Neuron (in vitro differentiated cells): ENCODE results near the gene EEF2.

Source experiments
- H2AFZ ChIP-seq: one replicate; pipeline ENCODE4 v1.6.1; 2013; ENCODE audit warnings: low read depth, mild to moderate bottlenecking, inconsistent platforms, low read length, moderate library complexity
- H3K27me3 ChIP-seq: one replicate; pipeline ENCODE4 v1.6.1; 2013; ENCODE audit warnings: low read length; ENCODE audit not compliant: insufficient read depth
- H3K36me3 ChIP-seq: one replicate; pipeline ENCODE4 v1.6.1; 2013; ENCODE audit warnings: low read length; ENCODE audit not compliant: insufficient read depth
- H3K4me1 ChIP-seq: one replicate; pipeline ENCODE4 v1.6.1; 2013; ENCODE audit warnings: low read length; ENCODE audit not compliant: insufficient read depth
- H3K4me3 ChIP-seq: 2 replicates; pipeline ENCODE4 v1.5.1; 2013; ENCODE audit warnings: mild to moderate bottlenecking, low read length, moderate library complexity
- H3K9me3 ChIP-seq: one replicate; pipeline ENCODE4 v1.6.1; 2013; ENCODE audit warnings: low read length

EEF2 gene

DNA sequence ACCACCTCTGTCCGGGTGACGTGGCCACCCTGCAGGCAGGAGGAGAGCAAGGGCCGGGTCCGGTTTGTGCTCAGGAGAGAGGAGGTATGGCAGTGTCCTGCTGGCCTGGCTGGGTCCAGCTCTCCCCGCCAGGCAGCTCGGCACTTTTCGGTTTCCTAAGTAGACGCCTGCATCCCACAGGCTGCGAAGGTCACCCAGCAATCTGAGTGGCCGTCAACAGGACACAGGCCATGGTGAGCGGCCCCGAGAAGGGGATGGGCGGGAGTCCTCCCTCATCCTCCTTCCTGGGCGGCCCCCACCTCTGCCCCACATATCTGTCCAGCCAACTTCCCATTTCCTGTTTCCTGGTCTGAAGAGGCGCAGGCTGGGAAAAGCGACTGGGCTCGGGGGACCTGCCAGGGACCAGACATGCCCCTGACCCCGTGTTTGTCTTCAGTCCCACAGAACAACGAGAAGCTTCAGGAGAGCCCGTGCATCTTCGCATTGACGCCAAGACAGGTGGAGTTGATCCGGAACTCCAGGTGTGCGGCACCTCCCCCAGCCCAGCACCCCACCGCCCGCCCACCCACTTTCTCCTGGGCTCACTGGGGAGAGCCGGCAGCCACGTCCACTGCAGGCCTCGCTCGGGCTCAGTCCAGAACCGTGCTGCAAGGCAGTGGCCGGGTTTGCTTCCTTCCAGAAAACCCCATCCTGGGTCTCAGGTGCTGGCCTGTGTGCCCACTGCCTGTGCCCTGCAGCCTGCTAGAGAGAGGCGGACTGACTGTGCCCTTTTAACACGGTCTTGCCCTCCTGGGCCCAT, 38.5 kb upstream of the EEF2 start:
- H3K36me3 ChIP-seq, result peaks cover 39% of the 10 kb centered on the region
- H3K4me1 ChIP-seq, result no peaks in the 10 kb centered on the region
- H3K9me3 ChIP-seq, result no peaks in the 10 kb centered on the region
- no peak overlapping the region for H3K4me3 ChIP-seq
- no peaks in the 10 kb centered on the region for H3K27me3 ChIP-seq
- H2AFZ ChIP-seq, result no peak overlapping the region

DNA sequence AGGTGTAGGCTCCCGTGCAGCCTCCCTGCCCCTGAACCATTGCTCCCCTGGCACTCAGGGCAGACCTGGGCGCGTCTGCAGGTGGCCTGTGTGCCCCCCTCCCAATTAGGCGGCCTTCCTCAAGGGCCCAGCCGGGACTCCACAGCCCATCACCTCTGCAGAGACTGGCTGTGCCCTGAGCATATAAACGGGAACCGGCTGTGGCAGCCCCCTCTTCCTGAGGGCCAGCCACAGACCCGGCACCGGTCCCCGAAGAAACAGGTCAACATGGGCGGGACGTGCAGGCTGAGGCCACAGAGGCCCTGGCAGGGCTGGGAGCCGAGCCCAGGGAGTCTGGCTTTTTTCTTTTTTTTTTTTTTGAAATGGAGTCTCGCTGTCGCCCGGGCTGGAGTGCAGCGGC, 34.3 kb upstream of the EEF2 start:
- Histone ChIP-seq H2AFZ (no peak overlapping the region), H3K9me3 (no peaks in the 10 kb centered on the region), H3K27me3 (no peaks in the 10 kb centered on the region), H3K4me3 (no peak overlapping the region), H3K4me1 (peaks cover 2% of the 10 kb centered on the region), H3K36me3 (peaks cover 56% of the 10 kb centered on the region)

DNA sequence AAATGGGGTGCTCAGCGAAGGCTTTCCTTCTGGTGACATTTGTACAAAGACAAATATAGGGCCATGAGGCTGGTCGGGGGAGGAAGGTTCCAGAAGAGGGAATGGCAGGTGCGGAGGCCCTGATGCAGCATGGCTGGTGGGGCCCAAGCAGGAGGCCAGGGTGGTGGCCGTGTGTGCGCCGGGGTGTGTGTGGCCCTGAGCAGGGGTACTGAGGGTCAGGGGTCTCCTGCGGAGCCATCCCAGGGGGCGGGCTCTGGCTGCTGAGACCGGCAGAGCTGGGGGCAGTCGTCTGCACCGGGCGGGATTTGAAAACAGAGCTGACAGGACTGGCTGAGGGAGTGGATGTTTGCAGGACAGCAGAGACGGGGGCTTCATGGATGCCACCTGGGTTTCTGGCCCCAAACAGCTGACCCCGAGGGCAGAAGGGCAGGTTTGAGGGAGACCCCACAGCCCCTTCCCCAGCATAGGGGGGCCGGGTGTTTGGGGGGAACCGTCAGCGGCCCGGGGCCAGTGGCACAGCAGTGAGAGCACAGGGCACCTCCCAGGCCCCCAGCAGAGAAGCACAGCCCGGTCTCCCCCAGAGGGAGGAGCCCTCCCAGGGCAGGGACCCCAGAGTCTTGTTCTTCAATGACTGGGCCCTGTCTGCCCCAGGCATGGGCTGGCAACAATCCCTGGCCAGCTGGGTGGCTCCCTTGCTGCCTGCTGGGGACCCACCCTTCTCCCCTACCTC, 33.7 kb upstream of the EEF2 start:
- Histone ChIP-seq H3K27me3 (no peaks in the 10 kb centered on the region), H3K4me3 (no peak overlapping the region), H3K4me1 (peaks cover 2% of the 10 kb centered on the region), H2AFZ (no peak overlapping the region), H3K36me3 (peaks cover 55% of the 10 kb centered on the region), H3K9me3 (no peaks in the 10 kb centered on the region)

DNA sequence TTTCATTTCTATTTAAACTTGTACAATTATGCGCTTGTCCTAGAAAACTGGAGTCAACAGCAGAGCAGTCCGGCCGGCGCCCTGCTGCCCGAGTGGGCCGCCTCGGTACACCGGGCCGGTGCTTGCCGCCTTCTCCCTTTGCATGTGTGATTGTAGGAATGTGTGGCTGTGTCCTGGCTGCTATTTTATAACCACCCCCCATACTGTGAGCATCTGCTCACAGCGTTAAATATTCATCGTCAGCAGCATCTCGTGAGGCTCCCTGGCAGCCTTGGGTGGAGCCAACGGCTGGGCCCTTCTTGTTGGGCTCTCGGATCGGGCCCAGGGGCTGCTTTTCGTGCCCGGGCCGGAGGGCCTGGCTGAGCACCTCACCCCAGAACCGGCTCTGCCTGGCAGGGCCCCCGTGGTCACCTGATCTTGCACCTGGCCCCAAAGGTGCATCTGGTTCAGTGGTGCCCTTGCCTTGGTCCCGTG, 32.9 kb upstream of the EEF2 start:
- Histone ChIP-seq H3K36me3 (peaks cover 60% of the 10 kb centered on the region), H3K4me3 (no peak overlapping the region), H3K4me1 (peaks cover 2% of the 10 kb centered on the region), H3K27me3 (no peaks in the 10 kb centered on the region), H2AFZ (no peak overlapping the region), H3K9me3 (no peaks in the 10 kb centered on the region)

DNA sequence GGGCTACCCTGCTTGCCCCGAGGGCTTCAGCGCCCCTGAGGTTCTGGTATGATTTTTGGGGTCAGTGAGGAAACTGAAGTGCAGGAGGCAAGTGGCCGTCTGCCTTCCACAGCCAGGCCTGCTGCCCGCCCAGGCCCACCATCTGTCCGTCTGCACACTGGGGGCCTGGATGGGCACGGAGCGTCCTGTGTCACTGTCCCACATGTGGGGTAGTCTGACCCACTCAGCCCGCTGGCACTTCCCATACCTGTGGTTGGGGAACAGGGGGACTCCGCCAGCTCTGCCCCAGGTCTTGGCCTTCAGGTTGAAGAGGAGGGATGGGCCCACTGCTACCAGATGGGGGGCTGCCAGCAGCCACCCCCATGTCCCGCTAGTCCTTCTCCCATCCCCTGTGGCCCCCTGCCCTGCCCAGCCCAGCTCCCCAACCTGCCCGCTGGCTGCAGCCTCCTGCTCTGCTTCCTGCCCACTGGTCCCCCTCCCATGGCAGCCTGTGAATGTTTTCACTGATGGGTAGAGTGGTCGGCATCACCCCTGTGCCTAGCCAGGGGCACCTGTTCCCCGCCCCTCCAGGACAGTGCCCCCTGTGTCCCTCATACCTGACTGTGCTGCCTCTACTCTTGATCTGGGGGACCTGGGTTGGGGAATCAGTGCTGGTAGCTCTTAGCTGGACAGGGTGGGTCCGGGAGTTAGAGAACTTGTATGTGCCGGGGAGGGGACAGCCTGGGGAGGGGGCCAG, 31.8 kb upstream of the EEF2 start:
- Histone ChIP-seq H3K36me3 (peaks cover 65% of the 10 kb centered on the region), H2AFZ (no peak overlapping the region), H3K4me1 (peaks cover 2% of the 10 kb centered on the region), H3K27me3 (no peaks in the 10 kb centered on the region), H3K4me3 (no peak overlapping the region), H3K9me3 (no peaks in the 10 kb centered on the region)

DNA sequence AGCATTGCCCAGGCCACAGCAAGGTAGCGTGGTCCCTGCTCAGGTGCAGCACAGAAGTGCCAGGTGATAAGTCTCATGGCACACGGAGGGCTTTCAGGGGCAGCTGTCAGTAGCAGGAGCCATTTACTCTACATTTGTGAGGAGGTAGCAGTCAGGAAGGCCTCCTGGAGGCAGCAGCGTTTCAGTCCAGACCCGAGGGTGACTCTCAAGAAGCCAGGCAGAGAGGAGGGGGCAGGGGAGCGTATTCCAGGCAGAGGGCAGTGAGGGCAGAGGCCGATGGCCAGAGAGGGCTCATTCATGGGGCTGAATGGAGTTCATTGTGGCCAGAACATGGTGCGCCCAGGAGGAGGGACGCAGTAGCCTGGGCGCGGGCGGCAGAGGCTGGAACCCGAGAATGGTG, 31.2 kb upstream of the EEF2 start:
- peaks cover 2% of the 10 kb centered on the region for H3K4me1 ChIP-seq
- H2AFZ ChIP-seq, result no peak overlapping the region
- no peak overlapping the region for H3K4me3 ChIP-seq
- no peaks in the 10 kb centered on the region for H3K27me3 ChIP-seq
- no peaks in the 10 kb centered on the region for H3K9me3 ChIP-seq
- peaks cover 65% of the 10 kb centered on the region for H3K36me3 ChIP-seq

DNA sequence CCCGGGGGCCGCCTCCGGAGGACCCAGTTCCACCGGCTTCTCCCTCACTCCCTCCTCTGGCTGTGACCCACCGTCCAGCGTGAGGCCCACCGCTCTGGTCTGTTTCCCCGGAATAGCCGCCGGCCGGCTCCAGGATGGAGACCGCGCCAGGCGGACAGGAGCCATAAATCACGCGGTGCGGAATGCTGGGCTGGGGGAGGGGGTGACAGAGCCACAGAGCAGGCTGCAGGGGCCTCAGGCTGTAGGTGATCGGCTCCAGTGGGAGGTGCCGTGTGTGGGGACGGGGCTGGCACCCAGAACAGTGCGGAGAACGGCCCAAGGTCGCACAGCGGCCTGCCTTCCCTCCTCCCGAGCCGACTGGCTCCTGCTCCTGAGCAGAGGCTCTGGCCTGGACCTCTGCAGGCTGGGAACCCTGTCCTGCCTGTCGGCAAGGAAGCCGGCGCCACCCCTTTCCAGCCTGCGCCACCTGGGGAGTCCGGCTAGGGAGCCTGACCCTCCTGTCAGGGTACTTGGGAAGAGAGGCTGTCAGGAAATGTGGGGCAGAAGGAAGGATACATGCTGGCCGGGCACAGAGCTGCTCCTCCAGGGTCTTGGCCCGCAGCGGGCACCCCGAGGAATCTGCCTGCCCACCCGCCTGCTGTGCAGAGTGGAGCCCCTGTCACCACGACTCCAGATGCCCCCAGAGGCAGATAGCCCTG, 30.6 kb upstream of the EEF2 start:
- Histone ChIP-seq H3K27me3 (no peaks in the 10 kb centered on the region), H2AFZ (no peak overlapping the region), H3K9me3 (no peaks in the 10 kb centered on the region), H3K36me3 (peaks cover 62% of the 10 kb centered on the region), H3K4me3 (no peak overlapping the region), H3K4me1 (peaks cover 5% of the 10 kb centered on the region)

DNA sequence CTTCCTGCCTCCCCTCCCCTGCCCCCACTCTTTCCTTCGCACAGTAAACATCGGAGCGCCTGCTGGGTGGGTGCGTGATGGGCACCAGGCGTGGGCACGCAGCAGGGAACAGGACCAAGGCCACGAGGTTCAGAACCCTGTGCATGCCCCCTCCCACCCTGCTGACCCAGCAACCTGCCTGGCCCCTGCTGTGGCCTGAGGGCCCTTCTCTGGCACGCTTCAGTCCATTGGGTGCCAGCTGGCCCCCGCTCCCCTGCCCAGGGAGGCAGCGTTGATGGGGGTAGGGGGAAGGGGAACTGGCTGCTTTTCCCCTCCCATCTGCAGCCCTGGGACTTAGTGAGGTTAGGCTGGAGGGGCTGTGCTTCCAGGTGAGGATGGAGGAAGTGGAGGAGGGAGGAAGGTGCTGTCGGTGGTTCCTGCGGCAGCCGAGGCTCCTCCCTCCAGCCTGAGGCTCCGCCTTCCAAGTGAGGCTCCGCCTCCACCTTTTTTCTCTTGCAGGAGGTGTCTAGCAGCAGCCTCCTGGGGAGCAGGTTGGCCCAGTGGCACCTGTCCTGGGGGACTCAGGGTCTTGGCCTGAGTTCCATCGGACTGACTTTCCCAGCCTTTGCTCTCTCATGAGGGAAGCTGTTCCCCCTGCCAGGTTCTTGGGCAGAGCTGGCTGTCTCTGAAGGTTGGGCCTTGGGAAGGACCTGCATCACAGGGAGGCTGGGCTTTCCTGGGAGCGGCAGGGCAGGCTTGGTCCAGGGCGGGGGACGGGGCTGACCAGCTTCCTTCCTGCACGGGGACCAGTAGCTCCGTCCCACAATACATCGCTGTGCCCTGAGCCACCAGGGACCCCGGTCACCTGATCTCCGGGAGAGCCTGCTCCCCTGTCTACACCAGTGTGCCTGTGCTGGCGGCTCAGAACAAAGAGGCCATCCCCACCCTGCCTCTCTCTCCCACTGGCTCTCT, 29.6 kb upstream of the EEF2 start:
- Histone ChIP-seq H2AFZ (no peak overlapping the region), H3K36me3 (peaks cover 59% of the 10 kb centered on the region), H3K9me3 (no peaks in the 10 kb centered on the region), H3K27me3 (no peaks in the 10 kb centered on the region), H3K4me3 (no peak overlapping the region), H3K4me1 (peaks cover 9% of the 10 kb centered on the region)

DNA sequence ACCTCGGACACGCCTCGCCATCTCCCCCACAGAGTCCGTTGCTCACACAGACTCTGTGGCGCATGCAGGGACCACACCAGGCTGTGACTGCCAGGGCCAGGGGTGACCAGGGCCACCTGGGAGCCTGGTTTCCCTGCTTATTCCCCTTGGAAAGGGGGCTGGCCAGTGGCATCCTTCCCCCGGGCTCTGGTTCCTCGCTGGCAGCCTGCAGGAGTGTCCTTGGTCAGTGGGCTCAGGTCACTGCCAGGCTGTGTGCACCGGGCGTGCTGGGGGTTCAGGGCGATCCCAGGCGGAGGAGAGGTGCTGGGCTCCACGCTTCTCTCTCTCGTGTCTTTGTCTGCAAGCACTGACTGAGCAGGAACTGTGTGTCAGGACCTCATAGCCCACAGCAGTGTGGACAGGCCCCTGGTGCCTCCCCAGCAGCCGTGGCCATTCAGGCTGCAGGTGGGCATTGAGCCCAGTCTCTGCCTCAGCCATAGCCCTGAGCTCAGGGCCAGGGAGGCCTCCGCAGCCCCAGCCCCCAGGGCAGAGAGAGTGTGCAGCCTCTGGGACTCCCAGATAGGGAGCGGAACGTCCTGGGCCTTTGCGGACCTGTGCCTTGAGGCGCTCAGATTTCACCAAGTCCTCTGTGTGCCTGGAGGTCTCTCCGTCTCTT, 28.8 kb upstream of the EEF2 start:
- H3K36me3 ChIP-seq, result peaks cover 56% of the 10 kb centered on the region

DNA sequence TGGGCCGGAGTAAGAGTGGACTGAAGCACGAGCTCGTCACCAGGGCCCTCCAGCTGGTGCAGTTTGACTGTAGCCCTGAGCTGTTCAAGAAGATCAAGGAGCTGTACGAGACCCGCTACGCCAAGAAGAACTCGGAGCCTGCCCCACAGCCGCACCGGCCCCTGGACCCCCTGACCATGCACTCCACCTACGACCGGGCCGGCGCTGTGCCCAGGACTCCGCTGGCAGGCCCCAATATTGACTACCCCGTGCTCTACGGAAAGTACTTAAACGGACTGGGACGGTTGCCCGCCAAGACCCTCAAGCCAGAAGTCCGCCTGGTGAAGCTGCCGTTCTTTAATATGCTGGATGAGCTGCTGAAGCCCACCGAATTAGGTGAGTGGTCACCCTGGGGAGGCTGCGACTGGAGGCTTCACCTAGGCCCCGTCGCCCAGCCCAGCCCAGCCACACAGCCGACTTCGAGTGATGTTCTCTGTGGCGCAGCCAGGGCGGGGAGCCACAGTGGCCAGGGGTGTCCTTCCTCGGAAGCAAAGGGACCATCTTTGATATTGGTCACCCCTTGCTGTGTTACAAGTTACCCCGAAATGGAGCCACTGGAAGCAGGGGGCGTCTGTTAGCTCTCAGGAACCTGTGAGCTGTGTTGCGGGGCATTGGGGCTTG, 27.8 kb upstream of the EEF2 start:
- Histone ChIP-seq H3K4me1 (peaks cover 23% of the 10 kb centered on the region), H3K27me3 (no peaks in the 10 kb centered on the region), H3K4me3 (no peak overlapping the region), H3K36me3 (peaks cover 48% of the 10 kb centered on the region), H2AFZ (no peak overlapping the region), H3K9me3 (no peaks in the 10 kb centered on the region)

More for the DNA sequence above, 28.8 kb upstream of the EEF2 start:
- no peaks in the 10 kb centered on the region for H3K9me3 ChIP-seq
- H3K27me3 ChIP-seq, result no peaks in the 10 kb centered on the region
- no peak overlapping the region for H3K4me3 ChIP-seq
- peaks cover 17% of the 10 kb centered on the region for H3K4me1 ChIP-seq
- H2AFZ ChIP-seq, result no peak overlapping the region
